Stimulated activated CD8-positive, alpha-beta memory T cell treated with anti-CD3 and anti-CD28 coated beads, Interleukin-12 subunit alpha, Interleukin-12 subunit beta, amount 100 ng/mL, for 4 hours (primary cell): ENCODE results near the gene CASS4.
"Not testable (repeated sequence)": the region's sequence is repeated elsewhere in the genome, so short reads cannot be mapped to it uniquely, and the experiment has no call there.

ENCODE experiments used
- DNase-seq: peaks from one replicate; pipeline ENCODE4 v3.0.0-alpha.2; 2020; ENCODE audit warnings: low read depth

Gene CASS4

DNA sequence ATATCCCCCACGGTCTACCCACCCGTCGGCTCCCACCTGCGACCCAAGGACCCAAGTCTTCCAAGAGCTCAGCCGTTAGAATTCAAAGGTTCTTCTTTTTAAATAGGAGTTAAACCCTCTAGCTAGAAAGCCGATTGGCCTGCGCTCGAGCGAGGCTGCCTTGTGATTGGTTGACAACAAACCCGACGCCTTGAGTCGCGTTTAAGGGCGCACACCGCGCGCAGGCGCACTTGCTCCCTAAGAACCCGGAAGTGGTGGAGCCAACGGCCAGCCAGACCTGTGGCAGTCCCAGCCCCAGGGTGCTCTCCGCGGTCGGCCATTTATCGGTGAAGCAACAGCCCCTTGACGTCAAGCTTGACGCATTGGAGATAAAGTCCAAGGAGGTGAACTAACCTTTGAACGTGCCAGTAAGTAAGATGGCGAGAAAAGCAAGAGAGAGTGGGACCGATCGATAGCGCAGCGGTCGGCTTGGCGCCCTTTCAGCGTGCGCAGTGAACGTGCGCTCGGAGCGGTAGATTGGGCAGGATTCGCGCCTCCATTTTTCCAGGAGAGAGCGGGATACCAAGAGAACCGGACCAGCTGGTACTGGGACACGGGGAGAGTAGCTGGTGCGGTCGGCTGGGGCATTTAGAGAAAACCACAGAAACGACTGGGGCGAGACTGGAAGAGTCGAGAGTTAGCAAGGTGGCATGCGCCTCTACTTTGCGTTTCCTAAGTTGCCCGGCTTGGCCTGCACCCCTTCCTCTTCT, 19.8 kb upstream of the CASS4 start, which contains the start of the genes AURKA and CSTF1:
Gene AURKA, minus strand, starts transcription at position 84 of the 749 bp plus-strand sequence. CDS start 4,018 bp downstream, outside the sequence.
Gene CSTF1, plus strand, starts transcription at position 514 of the 749 bp plus-strand sequence. CDS start 2,908 bp downstream, outside the sequence.
- peak; percentile 99 for DNase-seq

DNA sequence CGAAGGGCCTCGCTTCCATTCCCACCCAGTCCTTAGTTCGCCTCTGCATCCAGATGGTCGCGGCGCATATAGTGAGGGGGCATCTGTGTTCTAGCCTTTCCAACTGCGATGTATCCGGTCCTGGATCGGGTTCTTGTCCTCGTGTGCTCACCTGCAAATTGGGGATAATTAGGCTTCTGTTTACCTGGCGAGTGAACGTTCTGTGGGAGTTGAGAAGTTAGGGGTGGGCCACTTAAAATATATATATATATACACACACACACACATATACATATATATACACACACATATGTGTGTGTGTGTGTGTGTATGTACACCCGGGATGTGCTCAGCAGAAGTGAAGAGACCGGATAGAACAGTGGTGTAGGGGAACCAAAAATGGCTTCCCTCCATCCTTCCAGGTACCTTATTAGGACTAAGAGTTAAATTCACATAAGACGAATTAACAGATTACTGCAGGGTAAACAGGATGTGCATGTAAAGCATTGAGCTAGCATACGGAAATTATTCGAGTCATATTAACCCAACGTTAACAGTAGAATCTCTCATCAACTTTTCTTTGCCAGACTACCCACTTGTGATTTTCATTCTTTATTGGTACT, 19.1 kb upstream of the CASS4 start:
- no peak for DNase-seq

DNA sequence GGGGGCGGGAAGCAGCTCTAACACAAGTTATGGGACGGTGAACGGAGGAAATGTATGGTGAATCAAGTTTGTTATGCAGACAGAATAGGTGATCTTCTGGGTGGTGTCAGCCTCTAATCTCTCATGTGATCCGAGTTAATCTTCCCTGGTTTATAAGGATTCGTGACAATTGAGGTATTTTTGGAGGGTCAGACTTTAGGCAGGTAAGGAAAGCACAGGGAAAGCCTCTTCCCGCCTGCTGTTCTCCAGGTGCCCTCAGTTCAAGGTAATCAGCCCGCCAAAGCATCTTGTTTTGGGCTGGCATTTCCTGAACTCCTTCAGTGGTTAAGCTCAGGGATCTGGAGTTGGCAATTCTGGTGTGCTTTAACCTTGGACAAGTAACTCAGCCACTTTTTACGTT, 18.4 kb upstream of the CASS4 start:
- DNase-seq, result no peak

DNA sequence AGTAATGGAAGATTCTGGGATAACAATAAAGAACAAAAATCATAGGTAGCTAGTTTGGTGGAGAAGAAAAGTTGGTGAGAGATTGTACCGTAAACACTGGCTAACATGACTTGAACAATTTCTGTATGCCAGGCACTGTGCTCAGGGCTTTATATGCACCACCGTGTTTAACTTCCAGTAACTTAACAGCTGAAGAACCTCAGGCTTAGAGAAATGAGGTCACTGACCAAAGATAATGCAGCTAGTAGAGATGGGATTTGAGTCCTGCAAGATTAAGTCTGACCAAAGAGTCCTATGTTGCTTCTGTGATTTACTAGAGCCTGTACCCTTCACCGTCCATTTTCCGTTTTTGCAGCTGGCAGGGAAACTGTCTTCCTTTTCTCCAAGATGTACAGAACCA, 16.9 kb upstream of the CASS4 start:
- DNase-seq, result no peak

DNA sequence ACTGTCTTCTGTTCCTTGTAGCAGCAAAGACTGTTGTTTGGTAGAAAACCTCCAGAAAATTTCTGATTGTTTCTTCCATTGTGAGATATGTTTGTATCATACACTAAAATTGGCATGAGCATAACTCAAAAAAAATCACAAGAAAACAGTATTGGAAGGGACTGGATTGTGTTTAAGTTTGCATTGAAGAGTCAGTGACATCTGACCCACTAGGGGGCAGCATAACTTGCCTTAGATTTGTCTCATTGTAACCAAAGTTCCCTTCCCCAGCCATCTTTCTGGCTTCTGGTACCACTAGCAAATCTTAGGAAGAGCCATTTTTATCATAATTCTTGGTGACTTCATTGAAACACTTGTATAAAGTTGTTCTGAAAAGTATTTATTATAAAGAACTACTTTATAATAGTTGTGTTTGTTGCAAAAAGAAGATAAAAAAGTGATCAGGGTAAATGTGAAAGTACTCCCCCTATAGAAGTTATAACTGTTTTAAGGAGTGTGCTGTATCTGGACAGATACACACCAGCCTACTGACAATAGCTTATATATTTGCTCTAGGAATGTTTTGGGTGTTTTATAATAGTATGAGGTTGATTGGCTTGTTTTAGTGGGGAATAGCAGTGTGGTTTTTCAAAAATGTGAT, 11.9 kb upstream of the CASS4 start:
- DNase-seq, result peak; percentile 15

DNA sequence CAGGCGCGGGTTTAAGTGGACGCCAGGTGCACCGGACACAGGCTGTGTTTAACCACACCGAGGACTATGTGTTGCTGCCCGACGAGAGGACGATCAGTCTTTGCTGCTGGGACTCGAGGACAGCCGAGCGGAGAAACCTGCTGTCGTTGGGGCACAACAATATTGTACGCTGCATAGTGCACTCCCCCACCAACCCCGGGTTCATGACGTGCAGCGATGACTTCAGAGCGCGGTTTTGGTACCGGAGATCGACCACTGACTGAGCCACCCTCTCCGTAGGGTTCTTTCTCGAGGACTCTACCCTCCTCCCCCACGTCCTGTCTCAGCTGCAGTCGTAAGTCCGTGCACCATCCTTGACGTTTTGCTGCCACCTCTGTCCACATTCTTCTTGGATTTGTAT, 8.6 kb upstream of the CASS4 start:
- no peak for DNase-seq

DNA sequence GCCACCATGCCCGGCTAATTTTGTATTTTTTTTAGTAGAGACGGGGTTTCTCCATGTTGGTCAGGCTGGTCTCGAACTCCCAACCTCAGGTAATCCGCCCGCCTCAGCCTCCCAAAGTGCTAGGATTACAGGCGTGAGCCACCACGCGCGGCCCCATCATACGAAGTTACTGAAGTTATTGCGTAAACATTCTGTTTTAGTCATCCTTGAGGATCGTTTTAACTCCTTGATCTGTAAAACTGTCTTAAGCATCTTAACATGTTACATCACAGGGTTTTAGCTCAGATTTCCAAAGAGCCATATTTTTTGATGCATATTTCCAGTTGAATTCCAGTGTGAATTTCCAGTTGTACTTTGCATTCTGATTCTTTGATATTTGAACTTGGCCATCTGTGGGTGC, 6.7 kb upstream of the CASS4 start:
- not testable (repeated sequence) for DNase-seq

DNA sequence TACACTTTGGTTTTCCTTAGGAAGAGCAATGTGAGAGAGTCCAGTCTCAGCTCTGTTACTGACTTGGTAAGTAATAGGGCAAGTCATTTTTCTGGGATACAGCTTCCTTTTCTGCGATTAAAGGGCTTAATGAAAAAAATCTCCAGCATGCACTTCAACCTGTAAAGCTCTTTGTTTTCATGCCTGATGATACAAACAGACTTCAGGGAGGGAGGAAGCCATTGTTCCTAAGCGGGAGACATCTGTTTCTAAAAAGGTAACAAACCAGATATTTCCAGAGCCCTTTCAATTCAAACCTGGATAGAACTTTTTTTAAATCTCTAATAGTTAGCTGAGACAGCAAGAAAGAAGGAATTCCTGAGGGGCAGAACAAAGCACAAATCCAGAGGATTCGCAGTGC, 5.2 kb upstream of the CASS4 start:
- DNase-seq, result no peak

DNA sequence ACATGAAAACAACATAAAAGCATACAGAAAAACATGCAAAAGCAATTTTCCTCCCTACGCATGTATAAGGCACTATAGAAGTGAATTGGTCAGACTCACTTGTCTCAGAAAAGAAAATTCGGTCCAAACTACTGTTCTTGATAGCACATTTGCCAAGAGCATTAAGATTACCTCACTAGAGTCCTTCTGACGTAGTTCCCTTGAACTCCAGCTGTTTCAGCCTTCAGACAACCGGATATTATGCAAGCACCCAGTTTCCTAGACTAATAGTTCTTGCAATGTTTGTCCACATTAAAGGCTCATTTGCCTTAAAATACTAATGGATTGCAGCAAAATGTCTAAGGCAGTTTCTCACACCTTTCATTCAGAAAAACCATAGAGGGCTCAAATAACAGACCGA, 2.5 kb upstream of the CASS4 start:
- DNase-seq, result no peak

DNA sequence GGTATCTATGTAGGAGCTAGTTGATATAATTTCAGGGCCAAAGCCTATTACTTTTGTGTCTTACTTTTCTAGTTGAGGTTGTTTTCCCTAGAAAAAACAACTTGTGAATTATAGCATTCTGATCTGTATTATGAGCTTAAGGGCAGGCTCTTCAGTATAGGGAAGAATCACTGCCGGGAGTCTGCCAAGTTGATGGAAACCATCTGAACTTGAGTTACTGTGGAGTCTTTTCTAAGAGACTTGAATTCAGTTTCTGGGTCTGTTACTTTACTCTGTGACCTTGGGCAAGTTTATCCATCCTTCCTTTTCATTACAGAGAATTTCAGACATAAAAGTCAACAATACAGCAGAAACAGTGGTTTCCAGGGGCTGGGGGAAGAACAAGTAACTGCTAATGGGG, 2.1 kb upstream of the CASS4 start:
- no peak for DNase-seq

DNA sequence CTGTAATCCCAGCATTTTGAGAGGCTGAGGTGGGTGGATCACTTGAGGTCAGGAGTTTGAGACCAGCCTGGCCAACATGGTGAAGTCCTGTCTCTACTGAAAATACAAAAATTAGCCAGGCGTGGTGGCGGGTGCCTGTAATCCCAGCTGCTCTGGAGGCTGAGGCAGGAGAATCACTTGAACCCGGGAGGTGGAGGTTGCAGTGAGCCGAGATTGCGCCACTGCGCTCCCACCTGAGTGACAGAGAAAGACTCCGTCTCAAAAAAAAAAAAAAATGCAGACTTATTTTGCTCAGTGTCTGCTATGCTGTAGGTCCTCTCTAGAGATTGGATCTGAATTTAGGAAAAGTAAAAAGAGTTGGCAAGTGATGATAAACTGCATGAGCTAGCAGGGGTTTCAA, 773 bp upstream of the CASS4 start:
- DNase-seq, result not testable (repeated sequence)

DNA sequence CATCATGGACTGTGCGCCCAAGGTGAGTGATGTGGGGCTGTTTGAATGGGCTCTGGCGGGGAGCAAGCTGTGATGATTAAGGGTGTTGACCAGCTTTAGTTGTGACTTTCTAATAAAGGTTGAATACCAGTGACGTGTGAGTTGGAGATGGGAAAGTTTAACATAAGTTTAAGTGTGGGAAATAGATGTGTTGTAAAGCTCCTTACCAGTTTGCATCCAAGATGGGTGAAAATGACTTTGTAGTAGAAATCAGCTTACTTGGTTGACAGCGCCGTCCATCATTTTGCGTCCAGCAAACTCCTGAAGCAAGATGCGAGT, 372 bp downstream of the CASS4 start:
- no peak for DNase-seq

DNA sequence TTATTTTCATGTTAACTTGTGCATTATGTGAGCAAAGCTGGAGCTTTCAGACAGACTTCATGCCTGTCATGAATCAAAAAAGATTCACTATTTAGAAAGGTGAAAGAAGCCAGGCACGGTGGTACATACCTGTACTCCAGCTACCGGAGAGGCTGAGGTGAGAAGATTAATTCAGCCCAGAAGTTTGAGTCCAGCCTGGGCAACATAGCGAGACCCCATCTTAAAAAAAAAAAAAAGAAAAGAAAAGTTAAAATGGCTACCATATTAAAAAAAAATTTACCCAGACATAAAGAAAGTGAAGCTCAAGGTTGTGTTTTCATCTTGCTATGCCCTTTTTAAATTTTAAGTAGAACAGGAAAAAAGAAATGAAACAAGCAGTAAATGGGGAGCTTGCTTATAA, 889 bp downstream of the CASS4 start:
- no peak for DNase-seq

DNA sequence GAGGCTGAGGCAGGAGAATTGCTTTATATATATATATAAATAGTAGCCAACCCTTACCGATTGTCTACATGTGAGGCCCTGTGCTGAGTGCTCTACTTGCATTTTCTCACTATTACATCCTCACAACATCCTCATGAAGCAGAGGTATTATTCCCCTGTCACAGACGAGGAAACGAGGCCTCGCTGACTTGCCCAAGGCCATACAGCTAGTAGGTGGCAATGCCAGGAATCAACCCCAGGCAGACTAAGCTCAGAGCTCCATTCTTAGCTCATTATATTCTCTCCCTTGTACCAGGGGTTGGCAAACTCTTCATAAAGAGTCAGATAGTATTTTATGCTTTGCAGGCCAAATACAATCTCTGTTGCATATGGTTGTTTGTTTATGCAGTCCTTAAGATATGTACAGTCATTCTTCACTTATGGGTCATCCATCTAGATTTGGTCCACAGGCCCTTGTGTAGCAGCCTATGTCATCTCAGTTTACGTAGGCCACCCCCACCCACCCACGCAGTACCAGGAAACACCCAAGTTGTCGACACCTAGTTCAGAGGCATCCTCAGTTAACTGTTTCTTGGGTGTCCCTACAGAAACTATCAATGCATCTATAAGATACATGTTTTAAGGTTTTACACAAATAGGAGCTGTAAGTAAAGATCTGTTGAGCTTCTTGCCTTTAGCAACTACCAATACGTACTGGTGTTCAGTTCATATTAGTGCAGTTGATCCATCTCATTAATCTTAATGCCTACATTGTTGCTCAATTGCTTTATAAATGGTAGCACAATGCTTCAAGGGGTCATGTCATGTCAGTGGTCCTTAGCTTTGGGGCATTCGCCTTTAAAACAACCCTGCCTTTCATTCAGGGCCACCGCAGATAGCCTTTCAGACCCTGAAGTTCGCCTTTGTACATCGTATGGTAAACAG, 3.0 kb downstream of the CASS4 start:
- DNase-seq, result peak; percentile 31

DNA sequence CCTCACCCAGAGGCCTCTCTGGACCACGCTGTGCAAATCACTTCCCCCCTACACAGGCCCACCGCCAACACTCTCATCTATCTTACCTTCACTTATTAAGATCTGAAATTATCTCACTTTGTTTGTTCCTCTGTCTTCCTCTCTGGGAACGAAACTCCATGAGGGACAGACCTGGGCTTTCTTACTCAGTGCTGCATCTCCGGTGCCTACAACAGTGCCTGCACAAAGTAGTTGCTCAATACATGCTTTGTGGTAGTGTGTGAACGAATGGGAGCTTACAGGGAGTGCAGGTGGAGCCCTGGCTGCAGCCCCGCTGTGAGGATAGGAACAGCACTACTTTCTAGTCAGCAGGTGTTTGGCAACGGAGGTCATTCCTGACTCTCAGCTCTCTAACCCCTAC, 5.3 kb downstream of the CASS4 start:
- no peak for DNase-seq

DNA sequence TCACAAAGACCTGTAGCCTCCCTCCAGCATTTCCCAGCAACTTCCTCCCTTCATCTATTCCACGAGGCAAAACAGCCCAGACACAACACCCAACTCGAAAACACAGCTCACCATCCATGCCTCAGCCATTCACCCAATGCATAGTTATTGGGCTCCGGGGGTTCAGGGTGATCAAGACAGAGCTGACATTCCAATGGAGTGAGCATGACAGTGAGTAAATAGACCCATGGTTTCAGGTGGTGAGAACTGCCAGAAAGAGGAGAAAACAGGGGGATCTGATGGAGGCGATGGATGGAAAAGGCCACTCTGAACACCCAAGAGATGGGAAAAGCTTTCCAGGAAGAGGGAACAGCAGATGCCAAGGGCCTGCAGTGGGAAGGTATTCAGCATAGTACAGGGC, 5.9 kb downstream of the CASS4 start:
- no peak for DNase-seq

DNA sequence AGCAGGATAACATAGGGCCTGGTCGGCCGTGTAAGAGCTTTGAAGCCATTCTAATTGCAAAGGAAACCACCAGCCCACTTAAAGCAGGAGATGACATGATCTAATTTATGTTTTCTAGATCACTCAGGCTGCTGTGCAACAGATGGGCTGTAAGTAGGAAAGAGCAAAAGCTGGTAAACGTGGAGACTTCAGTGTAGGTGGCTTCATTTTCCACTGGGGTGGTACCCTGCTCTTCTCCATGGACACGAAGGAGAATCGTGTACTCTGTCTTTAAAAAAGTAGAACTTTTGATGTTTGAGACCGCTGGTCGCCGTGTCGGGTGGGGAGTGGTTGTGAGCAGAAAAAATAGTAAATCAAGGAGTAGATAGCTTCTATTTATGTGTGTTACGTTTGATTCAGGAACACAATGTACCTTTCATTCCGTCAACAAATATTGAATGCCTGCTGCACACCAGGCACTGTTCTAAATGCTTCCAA, 6.4 kb downstream of the CASS4 start:
- DNase-seq, result no peak

DNA sequence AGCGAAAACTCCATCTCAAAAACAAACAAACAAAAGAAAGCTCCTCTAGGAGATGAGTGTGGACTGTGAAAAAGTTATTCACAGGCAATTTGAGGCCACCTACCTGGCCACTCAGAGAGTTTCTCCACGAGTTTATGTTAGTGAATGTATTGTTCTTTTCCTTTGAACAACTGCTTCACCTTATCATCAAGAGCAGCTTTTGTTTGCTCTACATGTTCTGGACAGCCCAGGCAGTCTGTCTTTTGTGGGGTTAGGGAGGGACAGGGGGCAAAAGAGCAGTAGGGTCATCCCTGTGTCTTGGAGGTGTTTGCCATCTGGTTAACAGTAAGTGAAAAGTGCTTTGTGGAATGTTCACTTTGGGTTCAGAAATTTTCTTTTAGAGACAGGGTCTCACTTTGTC, 8.0 kb downstream of the CASS4 start:
- DNase-seq, result no peak

DNA sequence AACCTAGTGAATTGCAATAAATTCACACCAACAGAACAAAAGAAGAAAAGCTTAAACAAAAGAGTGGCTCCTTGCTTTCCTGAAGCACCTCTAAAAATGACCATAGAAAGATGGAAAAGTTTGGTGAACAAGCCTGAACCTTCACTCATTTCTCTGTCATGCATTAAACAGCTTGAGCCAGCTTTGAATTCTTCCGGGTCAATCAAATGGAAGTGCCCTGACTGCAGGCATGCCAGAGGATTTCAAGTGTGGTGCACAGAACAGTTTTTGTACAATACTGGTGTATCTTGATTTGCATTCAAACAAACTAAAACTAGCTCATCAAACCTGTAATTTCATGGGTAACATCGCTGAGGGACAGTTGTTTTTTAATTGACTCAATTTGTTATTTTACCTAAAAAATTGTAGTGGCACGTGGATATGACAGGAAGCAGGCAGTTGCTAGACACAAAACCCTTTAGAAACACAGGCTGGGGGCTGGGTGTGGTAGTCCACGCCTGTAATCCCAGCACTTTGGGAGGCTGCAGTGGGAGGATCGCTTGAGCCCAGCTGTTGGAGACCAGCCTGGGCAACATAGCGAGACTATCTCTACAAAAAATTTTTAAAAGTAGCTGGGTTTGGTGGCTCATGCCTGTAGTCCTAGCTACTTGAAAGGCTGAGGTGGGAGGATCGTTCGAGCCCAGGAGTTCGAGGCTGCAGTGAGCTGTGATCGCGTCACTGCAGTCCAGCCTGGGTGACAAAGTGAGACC, 9.1 kb downstream of the CASS4 start:
- no peak for DNase-seq

DNA sequence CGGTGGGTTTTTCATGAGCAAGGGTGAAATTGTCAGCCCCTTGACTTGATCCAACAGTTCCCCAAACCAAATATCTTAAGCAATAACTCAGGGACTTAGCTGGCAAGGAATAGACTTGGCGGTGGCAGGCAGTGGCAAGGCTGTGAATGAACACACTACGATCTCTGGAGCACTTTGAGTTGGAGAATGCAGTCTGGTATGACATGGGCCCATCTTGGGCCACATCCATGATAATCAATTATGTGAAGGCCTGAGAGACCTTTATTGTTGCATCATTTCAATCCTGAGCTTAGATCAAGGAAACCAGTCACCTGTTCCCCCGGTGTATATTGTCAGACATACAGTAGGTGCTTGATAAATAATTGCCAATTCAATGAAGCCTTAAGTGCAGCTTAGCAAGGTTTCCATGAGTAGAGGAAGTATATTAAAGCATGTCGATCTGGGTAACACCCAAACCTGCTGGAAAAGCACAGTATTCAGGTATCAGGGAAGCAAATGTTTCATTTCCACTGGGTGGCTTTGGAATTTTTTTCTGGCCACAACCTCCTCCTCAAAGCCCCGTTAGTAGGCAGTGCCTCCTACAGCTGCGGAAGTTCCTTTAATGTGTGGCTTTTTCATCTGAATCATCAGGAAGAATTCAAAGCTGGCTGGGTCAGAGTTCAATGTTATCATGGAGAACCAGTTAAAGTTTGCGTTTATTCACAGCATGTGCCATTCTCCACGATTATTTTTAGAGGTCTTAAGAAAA, 10.2 kb downstream of the CASS4 start:
- DNase-seq, result no peak

DNA sequence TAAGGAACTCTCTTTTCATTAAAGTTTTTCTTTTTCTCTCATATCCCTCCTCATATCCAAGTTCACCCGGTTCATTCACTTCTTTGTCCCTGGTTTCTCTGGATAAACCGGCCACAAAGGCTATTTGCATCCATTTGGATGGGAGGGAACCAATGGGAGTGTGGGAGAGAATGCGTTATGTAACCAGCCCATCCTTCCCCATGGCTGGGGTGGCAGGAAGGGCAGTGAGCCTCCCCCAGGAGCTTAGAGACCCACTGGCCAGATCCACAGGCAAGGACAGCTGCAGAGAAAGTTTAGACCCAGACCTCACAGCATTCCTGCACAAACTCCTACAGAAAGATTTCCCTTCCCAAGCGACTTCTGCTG, 10.7 kb downstream of the CASS4 start:
- DNase-seq, result no peak
